ENCODE data around the gene TMEM61.
"Not testable (repeated sequence)": the region's sequence is repeated elsewhere in the genome, so short reads cannot be mapped to it uniquely, and the experiment has no call there.

The TMEM61 gene

GRCh38 chr1:54980528-54981241 lies at the start of gene TMEM61:
TMEM61 (plus strand) TSS chr1:54980628; CDS start chr1:54981066, 438 bp downstream.
- no peaks in the 10 kb centered on the region for H3K79me2 ChIP-seq (ENCODE audit: low read length)
- peaks cover 8% of the 10 kb centered on the region; the same call in 1 of the 2 replicates for H3K27me3 ChIP-seq (ENCODE audit: low read depth, low read length)
- H3K4me2 ChIP-seq (ENCODE audit: low read length) = no peak within 1 kb of the TSS
- no peaks in the 10 kb centered on the region for H3K4me1 ChIP-seq (ENCODE audit: low read length)
- no peaks in the 10 kb centered on the region for H4K20me1 ChIP-seq (ENCODE audit: insufficient read depth, low read length)
- H2AFZ ChIP-seq (ENCODE audit: low read depth, low read length) = no peak within 1 kb of the TSS
- H3K36me3 ChIP-seq (replicated peaks; ENCODE audit: low read depth, low read length) = no peaks in the 10 kb centered on the region
- no peak within 1 kb of the TSS for H3K9ac ChIP-seq (ENCODE audit: low read length)
- TF ChIP-seq EZH2phosphoT487 (IDR thresholded peaks at IDR 0.05; ENCODE audit: low read depth) = no peak
- no peak for TF ChIP-seq CTCF (IDR thresholded peaks at IDR 0.05; ENCODE audit: low read depth, low read length)
- H3K4me3 ChIP-seq (ENCODE audit: low read length) = no peak within 1 kb of the TSS
- no peak within 1 kb of the TSS for H3K27ac ChIP-seq (ENCODE audit: low read length)
- no peaks in the 10 kb centered on the region for H3K9me3 ChIP-seq (ENCODE audit: insufficient read depth, low read length)

- Histone ChIP-seq H2AFZ (ENCODE audit: low read depth, low read length) (no peak overlapping the region), H3K4me1 (ENCODE audit: low read length) (no peaks in the 10 kb centered on the region), H4K20me1 (ENCODE audit: insufficient read depth, low read length) (no peaks in the 10 kb centered on the region), H3K27me3 (ENCODE audit: low read depth, low read length) (no peaks in the 10 kb centered on the region), H3K4me2 (ENCODE audit: low read length) (no peak overlapping the region), H3K79me2 (ENCODE audit: low read length) (no peaks in the 10 kb centered on the region), H3K4me3 (ENCODE audit: low read length) (no peak overlapping the region), H3K9ac (ENCODE audit: low read length) (no peak overlapping the region), H3K36me3 (replicated peaks; ENCODE audit: low read depth, low read length) (no peaks in the 10 kb centered on the region), H3K27ac (ENCODE audit: low read length) (no peak overlapping the region), H3K9me3 (ENCODE audit: insufficient read depth, low read length) (no peaks in the 10 kb centered on the region)
- TF ChIP-seq EZH2phosphoT487 (IDR thresholded peaks at IDR 0.05; ENCODE audit: low read depth) = no peak
- no peak for TF ChIP-seq CTCF (IDR thresholded peaks at IDR 0.05; ENCODE audit: low read depth, low read length)
These were observed 49.1 kb upstream of the TMEM61 start for GRCh38 chr1:54931275-54931840.

GRCh38 chr1:54934081-54934480 lies 46.3 kb upstream of the TMEM61 start:
- not testable (repeated sequence) for H3K36me3 ChIP-seq (replicated peaks; ENCODE audit: low read depth, low read length); H3K9ac ChIP-seq (ENCODE audit: low read length); H2AFZ ChIP-seq (ENCODE audit: low read depth, low read length); H3K9me3 ChIP-seq (ENCODE audit: insufficient read depth, low read length); H3K4me1 ChIP-seq (ENCODE audit: low read length); H3K79me2 ChIP-seq (ENCODE audit: low read length); H3K27me3 ChIP-seq (ENCODE audit: low read depth, low read length); H4K20me1 ChIP-seq (ENCODE audit: insufficient read depth, low read length); H3K27ac ChIP-seq (ENCODE audit: low read length); H3K4me2 ChIP-seq (ENCODE audit: low read length); H3K4me3 ChIP-seq (ENCODE audit: low read length)

GRCh38 chr1:54934869-54935268 lies 45.6 kb upstream of the TMEM61 start:
- Histone ChIP-seq H4K20me1 (ENCODE audit: insufficient read depth, low read length) (no peaks in the 10 kb centered on the region), H3K79me2 (ENCODE audit: low read length) (no peaks in the 10 kb centered on the region), H3K4me2 (ENCODE audit: low read length) (no peak overlapping the region), H3K9me3 (ENCODE audit: insufficient read depth, low read length) (no peaks in the 10 kb centered on the region), H3K4me1 (ENCODE audit: low read length) (no peaks in the 10 kb centered on the region), H3K27ac (ENCODE audit: low read length) (no peak overlapping the region), H3K36me3 (replicated peaks; ENCODE audit: low read depth, low read length) (no peaks in the 10 kb centered on the region), H3K4me3 (ENCODE audit: low read length) (no peak overlapping the region), H3K27me3 (ENCODE audit: low read depth, low read length) (no peaks in the 10 kb centered on the region), H3K9ac (ENCODE audit: low read length) (no peak overlapping the region), H2AFZ (ENCODE audit: low read depth, low read length) (no peak overlapping the region)
- no peak for TF ChIP-seq EZH2phosphoT487 (IDR thresholded peaks at IDR 0.05; ENCODE audit: low read depth)
- no peak for TF ChIP-seq CTCF (IDR thresholded peaks at IDR 0.05; ENCODE audit: low read depth, low read length)

All from OCI-LY3 (cell line).